Measurements from ENCODE around the gene OS9.
"Not testable (repeated sequence)": the region's sequence is repeated elsewhere in the genome, so short reads cannot be mapped to it uniquely, and the experiment has no call there.

Gene OS9

DNA sequence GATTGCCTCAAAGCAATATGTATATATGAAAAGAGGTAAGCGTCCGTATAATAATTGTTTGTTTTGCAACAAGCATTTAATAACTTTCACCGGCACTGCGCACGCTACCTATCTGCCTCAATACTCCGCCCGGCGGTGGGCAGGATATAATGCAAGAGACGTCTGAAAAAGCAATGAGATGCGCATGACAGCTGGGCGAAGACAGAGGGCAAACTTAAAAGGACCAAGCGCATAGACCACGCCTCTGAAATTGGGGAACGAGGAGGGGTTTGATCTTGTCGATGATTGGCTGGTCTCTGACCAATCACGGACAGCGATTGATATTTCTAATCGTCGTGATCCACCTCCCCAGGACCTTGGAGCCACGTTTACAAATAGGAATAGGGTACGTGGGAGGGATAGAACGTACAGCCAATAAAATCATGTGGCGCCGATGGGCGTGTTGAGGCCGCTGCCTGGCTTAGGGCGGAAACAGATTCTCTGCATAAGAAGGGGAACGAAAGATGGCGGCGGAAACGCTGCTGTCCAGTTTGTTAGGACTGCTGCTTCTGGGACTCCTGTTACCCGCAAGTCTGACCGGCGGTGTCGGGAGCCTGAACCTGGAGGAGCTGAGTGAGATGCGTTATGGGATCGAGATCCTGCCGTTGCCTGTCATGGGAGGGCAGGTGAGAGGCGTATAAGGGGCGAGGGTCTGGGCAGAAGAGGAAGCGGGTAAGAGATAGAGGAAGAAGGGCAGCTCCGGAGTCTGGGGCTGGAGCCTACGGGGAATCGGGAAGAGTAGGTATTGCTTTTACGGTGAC is at the start of gene OS9:
Gene OS9 (plus strand): TSS at position 474 of the 800 bp plus-strand sequence. CDS start 30 bp downstream, at position 504.
- DNase-seq (ENCODE audit: low spot score) = peak; percentile 99

GRCh38 chr12:57645990-57646658 is 47.8 kb upstream of the OS9 start:
- not testable (repeated sequence) for DNase-seq (ENCODE audit: low spot score)

DNA sequence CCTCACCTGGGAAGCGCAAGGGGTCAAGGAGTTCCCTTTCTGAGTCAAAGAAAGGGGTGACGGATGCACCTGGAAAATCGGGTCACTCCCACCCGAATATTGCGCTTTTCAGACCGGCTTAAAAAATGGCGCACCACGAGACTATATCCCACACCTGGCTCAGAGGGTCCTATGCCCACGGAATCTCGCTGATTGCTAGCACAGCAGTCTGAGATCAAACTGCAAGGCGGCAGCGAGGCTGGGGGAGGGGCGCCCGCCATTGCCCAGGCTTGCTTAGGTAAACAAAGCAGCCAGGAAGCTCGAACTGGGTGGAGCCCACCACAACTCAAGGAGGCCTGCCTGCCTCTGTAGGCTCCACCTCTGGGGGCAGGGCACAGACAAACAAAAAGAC is 47.3 kb upstream of the OS9 start:
- DNase-seq (ENCODE audit: low spot score) = not testable (repeated sequence)

- DNase-seq (ENCODE audit: low spot score) = no peak
Observed at GRCh38 chr12:57654042-57654441, 39.9 kb upstream of the OS9 start.

DNA sequence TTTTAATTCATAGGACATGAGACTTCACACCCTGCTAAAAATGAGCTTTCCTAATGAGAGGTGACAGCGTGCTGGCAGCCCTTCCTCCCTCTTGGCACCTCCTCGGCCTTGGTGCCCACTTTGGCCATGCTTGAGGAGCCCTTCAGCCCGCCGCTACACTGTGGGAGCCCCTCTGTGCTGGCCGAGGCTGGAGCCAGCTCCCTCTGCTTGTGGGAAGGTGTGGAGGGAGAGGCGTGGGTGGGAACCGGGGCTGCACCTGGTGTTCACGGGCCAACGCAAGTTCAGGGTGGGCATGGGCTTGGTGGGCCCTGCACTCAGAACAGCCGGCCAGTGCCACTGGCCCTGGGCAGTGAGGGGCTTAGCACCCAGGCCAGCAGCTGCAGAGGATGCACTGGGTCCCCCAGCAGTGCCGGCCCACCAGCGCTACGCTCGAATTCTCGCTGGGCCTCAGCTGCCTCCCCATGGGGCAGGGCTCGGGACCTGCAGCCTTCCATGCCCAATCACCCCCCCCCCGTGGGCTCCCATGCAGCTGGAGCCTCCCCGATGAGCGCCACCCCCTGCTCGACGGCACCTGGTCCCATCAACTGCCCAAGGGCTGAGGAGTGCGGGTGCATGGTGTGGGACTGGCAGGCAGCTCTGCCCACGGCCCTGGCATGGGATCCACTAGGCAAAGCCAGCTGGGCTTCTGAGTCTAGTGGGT is 38.2 kb upstream of the OS9 start:
- no peak for DNase-seq (ENCODE audit: low spot score)

GRCh38 chr12:57656408-57656807 is 37.5 kb upstream of the OS9 start:
- DNase-seq (ENCODE audit: low spot score) = not testable (repeated sequence)

GRCh38 chr12:57657744-57658143 is 36.2 kb upstream of the OS9 start:
- DNase-seq (ENCODE audit: low spot score) = no peak

- DNase-seq (ENCODE audit: low spot score) = no peak
Observed at GRCh38 chr12:57658890-57659289, 35.0 kb upstream of the OS9 start.

DNA sequence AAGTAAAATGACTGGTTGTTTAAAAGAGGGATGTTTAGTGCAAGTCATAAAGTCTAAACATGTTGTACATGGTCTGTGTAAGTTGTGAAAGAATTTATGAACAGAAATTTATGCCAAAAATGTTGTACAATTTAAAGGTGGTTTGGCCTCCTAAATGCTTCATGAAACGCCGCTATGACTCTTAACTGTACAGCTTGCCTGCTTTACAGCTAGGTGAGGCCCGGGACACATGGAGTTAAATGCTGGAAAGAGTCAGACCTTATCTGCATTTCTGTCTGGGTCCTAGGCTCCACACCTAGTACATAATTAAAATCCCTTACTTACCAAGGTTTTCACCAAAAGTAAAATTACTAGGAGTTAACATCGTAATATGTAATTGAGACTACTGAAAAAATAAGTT is 32.6 kb upstream of the OS9 start:
- DNase-seq (ENCODE audit: low spot score) = no peak

DNA sequence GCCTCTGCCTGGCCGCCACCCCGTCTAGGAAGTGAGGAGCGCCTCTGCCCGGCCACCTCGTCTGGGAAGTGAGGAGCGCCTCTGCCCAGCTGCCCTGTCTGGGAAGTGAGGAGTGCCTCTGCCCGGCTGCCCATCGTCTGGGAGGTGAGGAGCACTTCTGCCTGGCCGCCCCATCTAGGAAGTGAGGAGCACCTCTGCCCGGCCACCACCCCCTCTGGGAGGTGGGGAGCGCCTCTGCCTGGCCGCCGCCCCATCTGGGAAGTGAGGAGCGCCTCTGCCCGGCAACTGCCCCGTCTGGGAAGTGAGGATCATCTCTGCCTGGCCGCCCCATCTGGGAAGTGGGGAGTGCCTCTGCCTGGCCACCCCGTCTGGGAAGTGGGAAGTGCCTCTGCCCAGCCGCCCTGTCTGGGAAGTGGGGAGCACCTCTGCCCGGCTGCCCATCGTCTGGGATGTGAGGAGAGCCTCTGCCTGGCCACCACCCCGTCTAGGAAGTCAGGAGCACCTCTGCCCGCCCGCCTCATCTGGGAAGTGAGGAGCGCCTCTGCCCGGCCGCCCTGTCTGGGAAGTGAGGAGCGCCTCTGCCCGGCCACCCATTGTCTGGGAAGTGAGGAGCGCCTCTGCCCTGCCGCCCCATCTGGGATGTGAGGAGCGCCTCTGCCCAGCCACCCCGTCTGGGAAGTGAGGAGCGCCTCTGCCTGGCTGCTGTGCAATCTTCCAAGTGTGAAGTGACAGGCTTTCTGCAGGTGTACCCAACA is 28.7 kb upstream of the OS9 start:
- DNase-seq (ENCODE audit: low spot score) = not testable (repeated sequence)

GRCh38 chr12:57666897-57667296 is 27.0 kb upstream of the OS9 start:
- DNase-seq (ENCODE audit: low spot score) = no peak

DNA sequence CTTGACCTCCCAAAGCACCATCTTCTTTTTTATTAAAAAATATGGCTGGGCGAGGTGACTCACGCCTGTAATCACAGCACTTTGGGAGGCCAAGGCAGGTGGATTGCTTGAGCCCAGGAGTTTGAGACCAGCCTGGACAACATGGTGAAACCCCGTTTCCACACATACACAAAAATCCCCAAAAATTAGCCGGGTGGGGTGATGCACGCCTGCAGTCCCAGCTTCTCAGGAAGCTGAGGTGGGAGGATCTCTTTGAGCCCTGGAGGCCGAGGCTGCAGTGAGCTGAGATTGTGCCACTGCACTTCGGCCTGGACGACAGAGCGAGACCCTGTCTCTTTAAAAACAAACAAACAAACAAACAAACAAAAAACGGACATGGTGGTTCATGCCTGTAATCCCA is 24.2 kb upstream of the OS9 start:
- not testable (repeated sequence) for DNase-seq (ENCODE audit: low spot score)

DNA sequence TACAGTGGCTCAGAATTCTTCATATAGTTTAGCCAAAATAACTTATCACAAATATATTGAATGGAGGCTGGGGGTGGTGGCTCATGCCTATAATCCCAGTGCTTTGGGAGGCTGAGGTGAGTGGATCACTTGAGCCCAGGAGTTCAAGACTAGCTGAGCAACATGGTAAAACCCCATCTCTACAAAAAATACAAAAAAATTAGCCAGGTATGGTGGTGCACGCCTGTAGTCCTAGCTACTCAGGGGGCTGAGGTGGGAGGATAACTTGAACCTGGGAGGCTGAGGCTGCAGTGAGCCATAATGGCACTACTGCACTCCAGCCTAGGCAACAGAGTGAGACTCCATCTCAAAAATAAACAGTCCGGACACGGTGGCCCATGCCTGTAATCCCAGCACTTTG is 22.1 kb upstream of the OS9 start:
- DNase-seq (ENCODE audit: low spot score) = not testable (repeated sequence)

- DNase-seq (ENCODE audit: low spot score) = no peak
Observed at GRCh38 chr12:57672801-57673200, 21.1 kb upstream of the OS9 start.

GRCh38 chr12:57674691-57675090 is 19.2 kb upstream of the OS9 start:
- no peak for DNase-seq (ENCODE audit: low spot score)

DNA sequence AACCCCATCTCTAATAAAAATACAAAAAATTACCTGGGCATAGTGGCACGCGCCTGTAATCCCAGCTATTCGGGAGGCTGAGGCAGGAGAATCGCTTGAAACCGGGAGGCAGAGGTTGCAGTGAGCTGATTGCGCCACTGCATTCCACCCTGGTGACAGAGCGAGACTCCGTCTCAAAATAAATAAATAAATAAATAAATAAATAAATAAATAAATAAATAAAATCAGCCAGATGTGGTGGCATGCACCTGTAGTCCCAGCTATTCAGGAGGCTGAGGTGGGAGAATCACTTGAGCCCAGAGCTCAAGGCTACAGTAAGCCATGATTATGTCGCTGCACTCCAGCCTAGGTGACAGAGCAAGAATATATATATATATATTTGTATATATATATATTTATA is 16.0 kb upstream of the OS9 start:
- not testable (repeated sequence) for DNase-seq (ENCODE audit: low spot score)

DNA sequence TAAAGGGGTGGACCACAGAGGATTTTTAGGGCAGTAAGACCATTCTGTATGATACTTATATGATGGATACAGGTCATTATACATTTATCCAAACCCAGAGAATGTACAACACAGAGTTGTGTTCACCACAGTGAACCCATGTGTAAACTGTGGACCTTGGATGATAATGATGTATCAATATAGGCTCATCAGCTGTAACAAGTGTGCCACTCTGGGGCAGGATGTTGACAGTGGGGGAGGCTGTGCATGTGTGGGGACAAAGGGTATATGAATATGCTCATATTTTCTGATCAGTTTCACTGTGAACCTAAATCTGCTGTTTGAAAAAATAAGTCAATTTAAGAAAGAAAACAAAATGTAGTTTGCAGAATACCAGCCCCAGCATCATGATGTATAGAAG is 14.2 kb upstream of the OS9 start:
- DNase-seq (ENCODE audit: low spot score) = no peak

DNA sequence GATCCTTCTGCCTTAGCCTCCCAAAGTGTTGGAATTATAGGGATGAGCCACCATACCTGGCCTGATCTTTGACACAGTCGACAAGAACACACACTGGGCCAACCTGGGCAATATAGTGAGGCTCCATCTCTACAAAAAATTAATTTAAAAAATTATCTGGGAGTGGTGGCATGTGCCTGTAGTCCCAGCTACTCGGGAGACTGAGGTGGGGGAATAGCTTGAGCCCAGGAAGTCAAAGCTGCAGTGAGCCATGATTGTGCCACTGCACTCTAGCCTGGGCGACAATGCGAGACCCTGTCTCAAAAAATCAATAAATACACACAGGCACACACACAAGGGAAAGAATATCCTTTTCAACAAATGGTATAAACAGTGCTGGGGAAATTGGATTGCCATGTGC is 6.1 kb upstream of the OS9 start:
- no peak for DNase-seq (ENCODE audit: low spot score)

GRCh38 chr12:57688931-57689330 is 5.0 kb upstream of the OS9 start:
- DNase-seq (ENCODE audit: low spot score) = no peak

DNA sequence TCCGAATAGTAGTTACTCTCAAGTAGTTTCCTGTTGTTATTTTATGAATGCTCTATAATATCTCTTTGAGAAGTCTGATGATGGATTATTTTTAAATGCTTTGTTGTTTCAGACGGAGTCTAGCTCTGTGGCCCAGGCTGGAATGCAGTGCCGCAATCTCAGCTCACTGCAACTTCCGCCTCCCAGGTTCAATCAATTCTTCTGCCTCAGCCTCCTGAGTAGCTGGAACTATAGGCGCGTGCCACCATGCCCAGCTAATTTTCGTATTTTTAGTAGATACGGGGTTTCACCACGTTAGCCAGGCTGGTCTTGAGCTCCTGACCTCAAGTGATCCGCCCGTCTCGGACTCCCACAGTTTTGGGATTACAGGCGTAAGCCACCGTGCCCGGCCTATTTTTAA is 1.4 kb upstream of the OS9 start:
- no peak for DNase-seq (ENCODE audit: low spot score)

- DNase-seq (ENCODE audit: low spot score) = no peak
Observed at GRCh38 chr12:57693317-57693658, 644 bp upstream of the OS9 start.

GRCh38 chr12:57694459-57695019 is 607 bp downstream of the OS9 start:
- no peak for DNase-seq (ENCODE audit: low spot score)
